Glutamatergic neuron (in vitro differentiated cells): ENCODE results near the gene SRP14. TPM values are rescaled to one million over a fixed set of nuclear protein-coding genes. Genes with fewer than 3 reads are reported as not detected.

ENCODE experiments used
- DNase-seq: peaks from one replicate; pipeline ENCODE4 v3.0.0; 2022
- H3K27ac Mint-ChIP-seq: one replicate; pipeline ENCODE4 v1.8.0; 2020; ENCODE audit warnings: mild to moderate bottlenecking, mixed read lengths, inconsistent platforms; ENCODE audit not compliant: unreplicated experiment
- H3K27me3 Mint-ChIP-seq: one replicate; pipeline ENCODE4 v1.8.0; 2020; ENCODE audit warnings: mild to moderate bottlenecking, moderate library complexity, mixed read lengths, inconsistent platforms; ENCODE audit not compliant: unreplicated experiment
- H3K36me3 Mint-ChIP-seq: one replicate; pipeline ENCODE4 v1.8.0; 2020; ENCODE audit warnings: mild to moderate bottlenecking, mixed read lengths, inconsistent platforms; ENCODE audit not compliant: unreplicated experiment
- H3K4me1 Mint-ChIP-seq: one replicate; pipeline ENCODE4 v1.8.0; 2020; ENCODE audit warnings: mild to moderate bottlenecking, low read depth, mixed read lengths, inconsistent platforms; ENCODE audit not compliant: unreplicated experiment
- H3K4me3 Mint-ChIP-seq: one replicate; pipeline ENCODE4 v1.8.0; 2020; ENCODE audit warnings: mild to moderate bottlenecking, mixed read lengths, inconsistent platforms; ENCODE audit not compliant: unreplicated experiment
- H3K9me3 Mint-ChIP-seq: one replicate; pipeline ENCODE4 v1.8.0; 2020; ENCODE audit warnings: mild to moderate bottlenecking, moderate library complexity, mixed read lengths, inconsistent platforms; ENCODE audit not compliant: unreplicated experiment
- total RNA-seq: library from RNA; stranded (reverse); fragmentation: NEBNext Ultra II Directional; extraction: Animal tissue kit (Norgen Biotek cat#: 25700); gene quantifications from one replicate; pipeline ENCODE4 v1.2.1, GENCODE V29; 2021; ENCODE audit not compliant: unreplicated experiment
- TF ChIP-seq, protein P1 (sequence below): fragments of 200-600 bp; sonication (generic); IDR thresholded peaks from one replicate; pipeline ENCODE4 v1.5.0; 2021; ENCODE audit not compliant: partially characterized antibody, unreplicated experiment

Gene SRP14
- total RNA-seq, 1 donor from 2014 or later = 246 TPM

DNA sequence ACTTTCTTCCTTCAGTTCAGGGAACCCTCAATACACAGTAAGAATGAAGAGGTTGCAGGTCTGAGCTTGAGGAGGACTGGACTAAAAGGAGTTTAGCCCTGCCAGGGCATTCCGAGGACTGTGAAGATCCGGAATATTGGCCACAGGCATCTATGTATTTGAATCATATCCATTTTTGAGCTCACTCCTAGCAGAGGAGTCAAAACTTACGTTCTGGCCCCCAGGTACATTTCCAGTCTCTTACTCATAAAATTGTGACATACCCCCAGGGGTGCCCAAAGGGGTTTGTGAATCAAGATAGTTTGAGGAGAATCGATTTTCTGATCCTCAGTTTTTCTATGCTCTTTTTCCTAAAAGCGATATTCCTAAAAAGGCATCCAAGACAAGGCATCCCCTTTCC is 27.6 kb upstream of the SRP14 start:
- peaks cover 2% of the 10 kb centered on the region for H3K4me1 Mint-ChIP-seq
- TF ChIP-seq, protein P1, sequence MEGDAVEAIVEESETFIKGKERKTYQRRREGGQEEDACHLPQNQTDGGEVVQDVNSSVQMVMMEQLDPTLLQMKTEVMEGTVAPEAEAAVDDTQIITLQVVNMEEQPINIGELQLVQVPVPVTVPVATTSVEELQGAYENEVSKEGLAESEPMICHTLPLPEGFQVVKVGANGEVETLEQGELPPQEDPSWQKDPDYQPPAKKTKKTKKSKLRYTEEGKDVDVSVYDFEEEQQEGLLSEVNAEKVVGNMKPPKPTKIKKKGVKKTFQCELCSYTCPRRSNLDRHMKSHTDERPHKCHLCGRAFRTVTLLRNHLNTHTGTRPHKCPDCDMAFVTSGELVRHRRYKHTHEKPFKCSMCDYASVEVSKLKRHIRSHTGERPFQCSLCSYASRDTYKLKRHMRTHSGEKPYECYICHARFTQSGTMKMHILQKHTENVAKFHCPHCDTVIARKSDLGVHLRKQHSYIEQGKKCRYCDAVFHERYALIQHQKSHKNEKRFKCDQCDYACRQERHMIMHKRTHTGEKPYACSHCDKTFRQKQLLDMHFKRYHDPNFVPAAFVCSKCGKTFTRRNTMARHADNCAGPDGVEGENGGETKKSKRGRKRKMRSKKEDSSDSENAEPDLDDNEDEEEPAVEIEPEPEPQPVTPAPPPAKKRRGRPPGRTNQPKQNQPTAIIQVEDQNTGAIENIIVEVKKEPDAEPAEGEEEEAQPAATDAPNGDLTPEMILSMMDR = no peak
- H3K36me3 Mint-ChIP-seq = no peaks in the 10 kb centered on the region
- H3K9me3 Mint-ChIP-seq = peaks cover 1% of the 10 kb centered on the region
- no peak overlapping the region for H3K4me3 Mint-ChIP-seq
- H3K27me3 Mint-ChIP-seq = no peaks in the 10 kb centered on the region
- no peak for DNase-seq
- H3K27ac Mint-ChIP-seq = no peak overlapping the region

DNA sequence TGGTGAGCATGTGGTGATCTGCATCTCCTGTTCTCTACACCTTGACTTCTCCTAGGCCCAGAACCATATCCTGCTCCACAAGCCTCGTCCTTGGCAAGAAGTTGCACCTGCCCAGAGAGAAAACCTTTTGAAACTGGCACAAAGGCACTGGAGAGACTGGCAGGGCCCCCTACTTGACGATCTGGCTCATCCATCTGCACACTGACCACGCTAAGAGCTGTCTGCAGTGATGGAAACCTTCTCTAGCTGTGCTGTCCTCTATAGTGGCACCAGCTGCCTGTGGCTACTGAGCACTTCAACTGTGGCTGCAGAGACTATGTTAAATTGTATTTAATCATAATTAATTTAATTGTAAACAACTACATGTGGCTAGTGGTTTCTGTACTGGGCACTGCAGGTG is 26.2 kb upstream of the SRP14 start:
- Mint-ChIP-seq H3K4me3 (no peak overlapping the region), H3K9me3 (peaks cover 1% of the 10 kb centered on the region), H3K27me3 (no peaks in the 10 kb centered on the region), H3K36me3 (no peaks in the 10 kb centered on the region), H3K4me1 (peaks cover 2% of the 10 kb centered on the region), H3K27ac (no peak overlapping the region)
- TF ChIP-seq, protein P1 = no peak
- no peak for DNase-seq

DNA sequence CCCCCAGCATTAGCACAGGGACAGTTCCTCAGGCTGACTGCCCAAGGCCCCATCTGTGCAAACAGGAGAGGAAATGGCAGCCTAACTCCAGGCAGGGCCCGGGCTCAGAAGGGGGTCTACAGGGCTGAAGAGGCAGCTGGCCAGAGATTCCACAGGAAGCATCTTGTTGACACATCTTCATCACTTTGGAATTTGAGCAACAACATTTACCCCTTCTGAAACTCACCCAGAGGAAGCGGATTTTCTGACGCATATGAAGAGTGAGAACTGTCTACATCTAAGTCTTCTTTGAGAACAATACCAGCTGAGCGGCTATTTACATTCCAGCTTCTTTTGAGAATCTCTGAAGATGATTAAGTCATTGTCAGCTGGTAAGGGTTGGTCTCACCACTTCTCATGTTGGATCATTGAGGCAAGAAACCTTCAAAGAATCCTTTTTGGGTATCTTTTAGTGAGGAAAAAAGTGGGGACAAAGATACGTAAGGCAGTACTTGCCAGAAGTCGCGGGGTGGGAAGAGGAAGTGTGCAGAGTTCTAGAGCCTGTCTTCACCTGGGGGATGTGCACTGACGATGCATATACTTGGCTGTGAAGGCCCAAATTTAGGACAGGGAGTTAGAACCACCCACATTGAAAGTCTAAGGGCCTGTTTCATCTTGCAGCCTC is 25.4 kb upstream of the SRP14 start:
- H3K27ac Mint-ChIP-seq = no peak overlapping the region
- TF ChIP-seq, protein P1 = no peak
- no peaks in the 10 kb centered on the region for H3K27me3 Mint-ChIP-seq
- H3K4me3 Mint-ChIP-seq = no peak overlapping the region
- DNase-seq = no peak
- no peaks in the 10 kb centered on the region for H3K4me1 Mint-ChIP-seq
- H3K9me3 Mint-ChIP-seq = peaks cover 3% of the 10 kb centered on the region
- no peaks in the 10 kb centered on the region for H3K36me3 Mint-ChIP-seq

DNA sequence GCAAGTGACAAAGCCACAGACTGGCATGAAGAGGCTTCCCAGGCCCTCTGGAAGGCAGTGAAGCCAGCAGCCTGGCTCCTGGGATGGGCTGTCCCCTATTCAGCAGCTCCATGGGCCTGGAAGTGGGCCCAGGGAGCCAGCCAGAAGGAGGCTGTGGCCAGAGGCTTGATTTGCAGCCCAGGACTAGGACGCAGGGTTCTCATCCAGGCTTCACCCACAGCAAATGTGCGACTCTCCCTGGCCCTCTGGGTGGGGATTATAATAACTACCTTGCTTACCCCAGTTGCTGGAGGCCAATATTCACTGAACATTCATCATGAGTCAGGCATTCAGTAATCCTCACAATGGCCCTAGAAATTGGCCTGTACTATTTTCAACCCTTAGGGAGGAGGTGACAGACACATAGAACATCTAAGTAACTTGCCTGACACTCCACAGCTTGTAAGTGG is 24.6 kb upstream of the SRP14 start:
- DNase-seq = no peak
- Mint-ChIP-seq H3K4me1 (no peaks in the 10 kb centered on the region), H3K9me3 (peaks cover 3% of the 10 kb centered on the region), H3K36me3 (no peaks in the 10 kb centered on the region), H3K4me3 (no peak overlapping the region), H3K27me3 (no peaks in the 10 kb centered on the region), H3K27ac (no peak overlapping the region)
- TF ChIP-seq, protein P1 = no peak

DNA sequence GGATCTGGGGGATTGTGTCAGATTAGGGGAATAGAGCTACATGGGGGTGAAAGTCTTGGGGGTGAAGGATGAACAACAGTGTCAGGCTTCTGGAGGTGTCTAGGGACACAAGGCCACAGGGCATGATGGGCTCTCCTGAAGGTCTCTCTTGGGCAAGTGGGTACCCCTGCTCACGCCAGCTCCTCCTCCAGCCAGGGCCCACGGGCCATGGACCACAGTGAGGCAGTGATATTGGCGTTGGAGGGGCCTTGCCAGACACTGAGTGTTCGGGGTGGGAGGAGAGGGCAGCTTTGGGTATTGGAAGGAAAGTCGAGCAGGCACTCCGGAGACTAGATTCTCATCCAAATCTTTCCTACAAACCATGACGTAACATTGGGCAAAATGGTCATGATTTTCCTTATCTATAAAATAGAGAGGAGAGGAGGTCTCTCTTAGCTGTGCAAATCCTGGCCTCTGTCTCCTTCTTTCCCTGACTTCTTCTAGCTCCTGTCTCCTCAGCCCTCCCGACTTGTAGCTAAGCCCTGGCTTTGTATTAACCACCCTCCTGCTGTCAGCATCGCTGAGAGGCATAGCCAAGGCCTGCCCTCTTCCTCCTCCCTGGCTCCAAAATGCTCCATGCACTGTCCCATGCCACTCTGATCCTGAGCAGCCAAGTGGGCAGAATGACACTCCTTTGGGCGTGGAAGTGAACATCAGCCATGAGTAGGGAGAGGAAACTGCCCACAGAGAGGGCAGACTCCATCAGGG is 24.0 kb upstream of the SRP14 start:
- Mint-ChIP-seq H3K27ac (no peak overlapping the region), H3K4me3 (no peak overlapping the region), H3K9me3 (peaks cover 3% of the 10 kb centered on the region), H3K27me3 (no peaks in the 10 kb centered on the region), H3K4me1 (no peaks in the 10 kb centered on the region), H3K36me3 (no peaks in the 10 kb centered on the region)
- TF ChIP-seq, protein P1 = no peak
- no peak for DNase-seq
